Measurements from ENCODE around the gene THAP10. TPM values are rescaled to one million over a fixed set of nuclear protein-coding genes. Genes with fewer than 3 reads are reported as not detected.

THAP10 gene
- total RNA-seq, 1 donor from 2014 or later = 3.1 TPM

- Histone ChIP-seq H3K36me3 (no peaks in the 10 kb centered on the region), H3K27ac (no peak overlapping the region), H3K27me3 (no peaks in the 10 kb centered on the region), H3K4me1 (peaks cover 0 to 6% of the 10 kb centered on the region in 2 donors), H3K9me3 (no peaks in the 10 kb centered on the region), H3K4me3 (no peak overlapping the region)
- TF ChIP-seq, protein P1, sequence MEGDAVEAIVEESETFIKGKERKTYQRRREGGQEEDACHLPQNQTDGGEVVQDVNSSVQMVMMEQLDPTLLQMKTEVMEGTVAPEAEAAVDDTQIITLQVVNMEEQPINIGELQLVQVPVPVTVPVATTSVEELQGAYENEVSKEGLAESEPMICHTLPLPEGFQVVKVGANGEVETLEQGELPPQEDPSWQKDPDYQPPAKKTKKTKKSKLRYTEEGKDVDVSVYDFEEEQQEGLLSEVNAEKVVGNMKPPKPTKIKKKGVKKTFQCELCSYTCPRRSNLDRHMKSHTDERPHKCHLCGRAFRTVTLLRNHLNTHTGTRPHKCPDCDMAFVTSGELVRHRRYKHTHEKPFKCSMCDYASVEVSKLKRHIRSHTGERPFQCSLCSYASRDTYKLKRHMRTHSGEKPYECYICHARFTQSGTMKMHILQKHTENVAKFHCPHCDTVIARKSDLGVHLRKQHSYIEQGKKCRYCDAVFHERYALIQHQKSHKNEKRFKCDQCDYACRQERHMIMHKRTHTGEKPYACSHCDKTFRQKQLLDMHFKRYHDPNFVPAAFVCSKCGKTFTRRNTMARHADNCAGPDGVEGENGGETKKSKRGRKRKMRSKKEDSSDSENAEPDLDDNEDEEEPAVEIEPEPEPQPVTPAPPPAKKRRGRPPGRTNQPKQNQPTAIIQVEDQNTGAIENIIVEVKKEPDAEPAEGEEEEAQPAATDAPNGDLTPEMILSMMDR (IDR thresholded peaks at IDR 0.05) = no peak
- no peak for DNase-seq (ENCODE audit: low spot score in 2 of 2)
- intact Hi-C loops (cut with DNase I) = no loop called here
These were observed 22.9 kb downstream of the THAP10 start for GRCh38 chr15:70869346-70869745.

GRCh38 chr15:70867911-70868467, 24.2 kb downstream of the THAP10 start:
- Histone ChIP-seq H3K9me3 (no peaks in the 10 kb centered on the region), H3K36me3 (no peaks in the 10 kb centered on the region), H3K4me3 (no peak overlapping the region), H3K4me1 (peaks cover 0 to 6% of the 10 kb centered on the region in 2 donors), H3K27ac (no peak overlapping the region), H3K27me3 (no peaks in the 10 kb centered on the region)
- intact Hi-C loops (cut with DNase I) = no loop called here
- DNase-seq (ENCODE audit: low spot score in 2 of 2) = no peak
- TF ChIP-seq, protein P1 (IDR thresholded peaks at IDR 0.05) = no peak

GRCh38 chr15:70866982-70867641, 25.1 kb downstream of the THAP10 start:
- Histone ChIP-seq H3K27me3 (no peaks in the 10 kb centered on the region), H3K4me3 (no peak overlapping the region), H3K36me3 (no peaks in the 10 kb centered on the region), H3K4me1 (peaks cover 0 to 6% of the 10 kb centered on the region in 2 donors), H3K9me3 (no peaks in the 10 kb centered on the region), H3K27ac (no peak overlapping the region)
- no peak for DNase-seq (ENCODE audit: low spot score in 2 of 2)
- TF ChIP-seq, protein P1 (IDR thresholded peaks at IDR 0.05) = no peak
- intact Hi-C loops (cut with DNase I) = no loop called here

DNA sequence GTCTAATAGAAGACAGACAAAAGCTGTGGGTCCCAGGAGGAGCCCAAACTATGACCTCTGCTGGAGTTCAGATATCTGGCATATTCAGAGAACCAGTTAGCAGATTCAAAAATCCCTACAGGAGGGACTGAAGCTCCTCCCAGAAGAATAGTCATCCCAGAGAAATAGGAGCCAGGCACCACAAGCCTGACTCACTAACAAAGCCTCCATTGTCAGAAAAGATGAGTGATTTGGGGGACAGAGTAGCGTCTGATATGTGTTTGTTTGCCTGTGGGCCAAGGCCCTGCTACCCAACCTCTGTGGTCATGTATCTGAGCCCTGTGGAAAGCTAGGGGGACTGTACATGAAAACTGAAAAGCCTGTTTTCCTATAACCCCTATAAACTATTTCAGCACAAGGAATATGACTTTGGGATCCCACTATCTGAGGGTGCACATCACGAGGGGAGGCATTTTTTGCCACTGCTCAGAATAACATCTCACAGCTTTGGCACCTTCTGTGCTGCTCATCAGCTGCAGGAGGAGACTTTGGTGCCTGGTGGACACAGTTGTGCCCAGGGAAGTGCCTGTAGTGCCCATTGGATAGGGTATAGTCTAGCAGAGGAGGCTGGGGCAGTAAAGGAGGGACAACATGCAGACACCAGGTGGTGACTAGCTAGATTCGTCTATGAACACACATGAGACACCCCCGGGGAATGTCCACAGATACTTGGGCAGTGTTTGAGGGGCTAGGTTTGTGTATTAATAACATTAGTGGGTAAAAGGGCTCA, 28.6 kb downstream of the THAP10 start:
- H3K27ac ChIP-seq = no peak overlapping the region

GRCh38 chr15:70859998-70860397, 32.2 kb downstream of the THAP10 start:
- TF ChIP-seq, protein P1 (IDR thresholded peaks at IDR 0.05) = no peak
- Histone ChIP-seq H3K27ac (no peak overlapping the region), H3K4me1 (peaks cover 0 to 26% of the 10 kb centered on the region in 2 donors), H3K9me3 (no peaks in the 10 kb centered on the region), H3K4me3 (no peak overlapping the region), H3K27me3 (no peaks in the 10 kb centered on the region), H3K36me3 (no peaks in the 10 kb centered on the region)
- intact Hi-C loops (cut with DNase I) = loop anchor here (5.0 to 10.0 kb wide), 2 partner anchors 98 to 1615 kb away; partner anchors contain the start of genes ARIH1 and UACA
- DNase-seq (ENCODE audit: low spot score in 2 of 2) = no peak

More for the DNA sequence above, 28.6 kb downstream of the THAP10 start:
- Histone ChIP-seq H3K9me3 (no peaks in the 10 kb centered on the region), H3K4me3 (no peak overlapping the region), H3K36me3 (no peaks in the 10 kb centered on the region), H3K4me1 (no peaks in the 10 kb centered on the region), H3K27me3 (no peaks in the 10 kb centered on the region)
- intact Hi-C loops (cut with DNase I) = no loop called here
- DNase-seq (ENCODE audit: low spot score in 2 of 2) = no peak
- TF ChIP-seq, protein P1 (IDR thresholded peaks at IDR 0.05) = no peak

Data from ascending aorta (tissue), 2 donors.